ENCODE data around the gene MTARC2. TPM values are rescaled to one million over a fixed set of nuclear protein-coding genes. Genes with fewer than 3 reads are reported as not detected.
A peak's percentile ranks its signal among the peaks of the same experiment; 100 is the strongest.

The MTARC2 gene
- total RNA-seq, 4 donors from 2014 or later: 15.6 to 22.9 (median 20.5) TPM

- Histone ChIP-seq H3K4me1 (peaks cover 0 to 25% (median 19%) of the 10 kb centered on the region in 4 donors), H3K36me3 (peaks cover 0 to 8% (median 2%) of the 10 kb centered on the region in 4 donors), H3K27me3 (no peaks in the 10 kb centered on the region), H3K27ac (replicated peaks in 1 of 4) (no peak overlapping the region), H3K4me3 (peak overlapping the region in 1 of 4 donors; percentile 37), H3K9me3 (no peaks in the 10 kb centered on the region)
- no peak for DNase-seq (ENCODE audit: extremely low spot score)
- TF ChIP-seq POLR2AphosphoS5 (IDR thresholded peaks at IDR 0.05) (peak in 1 of 2 donors; percentile 66), CTCF (IDR thresholded peaks at IDR 0.05) (peak; percentile 95 to 97 (median 96)), EP300 (IDR thresholded peaks at IDR 0.05) (no peak)
- intact Hi-C loops (cut with DNase I): loop anchor here (2.0 to 10.0 kb wide), 4 partner anchors 69 to 627 kb away; partner anchors contain the start of gene HLX
- WGBS: 37% methylated on average over 20 of the region's 20 CpGs
Observed at GRCh38 chr1:220810179-220810653, 62.1 kb downstream of the MTARC2 start.

GRCh38 chr1:220810963-220811362 lies 62.8 kb downstream of the MTARC2 start:
- Histone ChIP-seq H3K4me3 (no peak overlapping the region), H3K27ac (replicated peaks in 1 of 4) (no peak overlapping the region), H3K27me3 (no peaks in the 10 kb centered on the region), H3K9me3 (no peaks in the 10 kb centered on the region), H3K4me1 (peaks cover 0 to 33% (median 27%) of the 10 kb centered on the region in 4 donors), H3K36me3 (peaks cover 0 to 8% (median 2%) of the 10 kb centered on the region in 4 donors)
- no peak for TF ChIP-seq EP300 (IDR thresholded peaks at IDR 0.05)
- TF ChIP-seq POLR2A (IDR thresholded peaks at IDR 0.05; ENCODE audit: low read depth): no peak
- TF ChIP-seq POLR2AphosphoS5 (IDR thresholded peaks at IDR 0.05): no peak
- no peak for TF ChIP-seq CTCF (IDR thresholded peaks at IDR 0.05)
- DNase-seq (ENCODE audit: extremely low spot score): no peak
- intact Hi-C loops (cut with DNase I): loop anchor here (2.0 to 10.0 kb wide), 4 partner anchors 68 to 626 kb away; partner anchors contain the start of gene HLX
- 95% methylated on average over 2 of the region's 2 CpGs for WGBS

- no peak for DNase-seq (ENCODE audit: extremely low spot score)
- TF ChIP-seq POLR2AphosphoS5 (IDR thresholded peaks at IDR 0.05): no peak
- TF ChIP-seq EP300 (IDR thresholded peaks at IDR 0.05): no peak
- no peak for TF ChIP-seq POLR2A (IDR thresholded peaks at IDR 0.05; ENCODE audit: low read depth)
- no peak for TF ChIP-seq CTCF (IDR thresholded peaks at IDR 0.05)
- WGBS: 92% methylated on average over 5 of the region's 5 CpGs
- Histone ChIP-seq H3K4me3 (no peak overlapping the region), H3K36me3 (peaks cover 0 to 8% (median 2%) of the 10 kb centered on the region in 4 donors), H3K4me1 (peaks cover 0 to 40% (median 34%) of the 10 kb centered on the region in 4 donors), H3K27ac (replicated peaks in 1 of 4) (no peak overlapping the region), H3K27me3 (no peaks in the 10 kb centered on the region), H3K9me3 (no peaks in the 10 kb centered on the region)
- intact Hi-C loops (cut with DNase I): loop anchor here (2.0 to 10.0 kb wide), 4 partner anchors 67 to 626 kb away; partner anchors contain the start of gene HLX
Observed at GRCh38 chr1:220811695-220812094, 63.6 kb downstream of the MTARC2 start.

GRCh38 chr1:220812308-220812707 lies 64.2 kb downstream of the MTARC2 start:
- no peaks in the 10 kb centered on the region for H3K9me3 ChIP-seq
- H3K4me1 ChIP-seq: peaks cover 0 to 45% (median 40%) of the 10 kb centered on the region in 4 donors
- no peaks in the 10 kb centered on the region for H3K27me3 ChIP-seq
- peaks cover 0 to 8% (median 2%) of the 10 kb centered on the region in 4 donors for H3K36me3 ChIP-seq
- intact Hi-C loops (cut with DNase I): loop anchor here (5.0 to 10.0 kb wide), 3 partner anchors 222 to 625 kb away; no protein-coding TSS in a partner anchor
- TF ChIP-seq POLR2A (IDR thresholded peaks at IDR 0.05; ENCODE audit: low read depth) (no peak), POLR2AphosphoS5 (IDR thresholded peaks at IDR 0.05) (no peak), CTCF (IDR thresholded peaks at IDR 0.05) (no peak)
- no peak overlapping the region for H3K4me3 ChIP-seq
- 75% methylated on average over 6 of the region's 6 CpGs for WGBS
- H3K27ac ChIP-seq (replicated peaks in 1 of 4): no peak overlapping the region
- no peak for DNase-seq (ENCODE audit: extremely low spot score)

Data from esophagus muscularis mucosa (tissue), 4 donors.